MV-4-11 (cell line): ENCODE data around the gene MORC3.
"Not testable (repeated sequence)": the region's sequence is repeated elsewhere in the genome, so short reads cannot be mapped to it uniquely, and the experiment has no call there.

ENCODE experiments used
- DNase-seq: peaks from one replicate; lab custom pipeline; 2025; lab: John Stamatoyannopoulos, UW

Gene MORC3

GRCh38 chr21:36319767-36320420, at the start of gene MORC3:
TSS of gene MORC3 (plus strand) at chr21:36320197. CDS start at chr21:36320265, 68 bp downstream.
- DNase-seq: peak; percentile 99

GRCh38 chr21:36270786-36271695, 49.0 kb upstream of the MORC3 start:
- DNase-seq: not testable (repeated sequence)

- DNase-seq: no peak
Measured at GRCh38 chr21:36274128-36274527, 45.9 kb upstream of the MORC3 start.

- DNase-seq: peak; percentile 74
Measured at GRCh38 chr21:36282568-36283230, 37.3 kb upstream of the MORC3 start.

- not testable (repeated sequence) for DNase-seq
Measured at GRCh38 chr21:36283231-36283622, 36.8 kb upstream of the MORC3 start.

GRCh38 chr21:36288651-36289243, 31.2 kb upstream of the MORC3 start:
- no peak for DNase-seq

GRCh38 chr21:36291509-36291908, 28.5 kb upstream of the MORC3 start:
- DNase-seq: no peak

- no peak for DNase-seq
Measured at GRCh38 chr21:36297406-36297937, 22.5 kb upstream of the MORC3 start.

GRCh38 chr21:36297938-36298572, 21.9 kb upstream of the MORC3 start:
- peak; percentile 89 for DNase-seq

- no peak for DNase-seq
Measured at GRCh38 chr21:36306872-36307534, 13.0 kb upstream of the MORC3 start.

GRCh38 chr21:36310016-36310415, 10.0 kb upstream of the MORC3 start:
- DNase-seq: no peak

GRCh38 chr21:36313446-36313845, 6.6 kb upstream of the MORC3 start:
- not testable (repeated sequence) for DNase-seq

- DNase-seq: not testable (repeated sequence)
Measured at GRCh38 chr21:36316045-36316444, 4.0 kb upstream of the MORC3 start.

GRCh38 chr21:36316872-36317484, 3.0 kb upstream of the MORC3 start:
- no peak for DNase-seq

GRCh38 chr21:36319406-36319766, 611 bp upstream of the MORC3 start:
- DNase-seq: not testable (repeated sequence)

GRCh38 chr21:36320421-36321324, 676 bp downstream of the MORC3 start:
- peak; percentile 54 for DNase-seq

GRCh38 chr21:36321325-36322082, 1.5 kb downstream of the MORC3 start:
- DNase-seq: no peak

- no peak for DNase-seq
Measured at GRCh38 chr21:36322083-36322424, 2.1 kb downstream of the MORC3 start.

- peak; percentile 89 for DNase-seq
Measured at GRCh38 chr21:36323032-36323431, 3.0 kb downstream of the MORC3 start.
